Measurements from ENCODE around the gene RNF138. TPM values are rescaled to one million over a fixed set of nuclear protein-coding genes. Genes with fewer than 3 reads are reported as not detected.

The RNF138 gene
- total RNA-seq, 1 experiment from 2014 or later: 26.4 TPM

GRCh38 chr18:32049393-32050171 is 42.1 kb upstream of the RNF138 start:
- Mint-ChIP-seq H3K4me3 (ENCODE audit: unreplicated experiment) (no peak overlapping the region), H3K27ac (ENCODE audit: unreplicated experiment) (no peak overlapping the region), H3K27me3 (ENCODE audit: insufficient read depth, unreplicated experiment) (no peaks in the 10 kb centered on the region), H3K4me1 (ENCODE audit: low read depth, unreplicated experiment) (no peaks in the 10 kb centered on the region), H3K9me3 (ENCODE audit: unreplicated experiment) (no peaks in the 10 kb centered on the region), H3K36me3 (ENCODE audit: insufficient read depth, unreplicated experiment) (no peaks in the 10 kb centered on the region)
- intact Hi-C loops (cut with micrococcal nuclease; ENCODE audit: unreplicated experiment): no loop called here
- no peaks in the 10 kb centered on the region for H3K27me3 ChIP-seq (replicated peaks; ENCODE audit: control insufficient read depth, insufficient read depth, low read length)
- no peaks in the 10 kb centered on the region for H3K9me3 ChIP-seq
- H3K4me1 ChIP-seq: no peaks in the 10 kb centered on the region
- CTCF ChIA-PET: no interaction called here
- H3K4me3 ChIP-seq (ENCODE audit: low read depth, low read length): no peak overlapping the region
- TF ChIP-seq CTCF (IDR thresholded peaks at IDR 0.05; ENCODE audit: insufficient read depth in 1 of 2, low read depth in 1 of 2, low read length in 1 of 2, severe bottlenecking in 1 of 2, unreplicated experiment in 1 of 2): no peak
- POLR2A ChIA-PET: no interaction called here
- no TSS peak for BruUV-seq (replicated peaks)
- no peaks in the 10 kb centered on the region for H3K36me3 ChIP-seq (ENCODE audit: control insufficient read depth, insufficient read depth, low read length)
- DNase-seq: peak in 1 of 2 experiments; percentile 1

- H3K27ac Mint-ChIP-seq (ENCODE audit: unreplicated experiment): no peak overlapping the region
- H3K4me1 ChIP-seq: no peaks in the 10 kb centered on the region
- H3K9me3 ChIP-seq: no peaks in the 10 kb centered on the region
- no peaks in the 10 kb centered on the region for H3K9me3 Mint-ChIP-seq (ENCODE audit: unreplicated experiment)
- no peak for TF ChIP-seq CTCF (IDR thresholded peaks at IDR 0.05; ENCODE audit: insufficient read depth in 1 of 2, low read depth in 1 of 2, low read length in 1 of 2, severe bottlenecking in 1 of 2, unreplicated experiment in 1 of 2)
- DNase-seq: no peak
- ChIA-PET POLR2A (no interaction called here), CTCF (no interaction called here)
- no peaks in the 10 kb centered on the region for H3K27me3 ChIP-seq (replicated peaks; ENCODE audit: control insufficient read depth, insufficient read depth, low read length)
- H3K36me3 Mint-ChIP-seq (ENCODE audit: insufficient read depth, unreplicated experiment): no peaks in the 10 kb centered on the region
- no peaks in the 10 kb centered on the region for H3K4me1 Mint-ChIP-seq (ENCODE audit: low read depth, unreplicated experiment)
- no peak overlapping the region for H3K4me3 Mint-ChIP-seq (ENCODE audit: unreplicated experiment)
- no TSS peak for BruUV-seq (replicated peaks)
- H3K27me3 Mint-ChIP-seq (ENCODE audit: insufficient read depth, unreplicated experiment): no peaks in the 10 kb centered on the region
- H3K36me3 ChIP-seq (ENCODE audit: control insufficient read depth, insufficient read depth, low read length): no peaks in the 10 kb centered on the region
- H3K4me3 ChIP-seq (ENCODE audit: low read depth, low read length): no peak overlapping the region
- intact Hi-C loops (cut with micrococcal nuclease; ENCODE audit: unreplicated experiment): no loop called here
Measured at GRCh38 chr18:32056613-32057358, 34.9 kb upstream of the RNF138 start.

GRCh38 chr18:32057624-32058165 is 34.0 kb upstream of the RNF138 start:
- Histone ChIP-seq H3K4me3 (ENCODE audit: low read depth, low read length) (no peak overlapping the region), H3K27me3 (replicated peaks; ENCODE audit: control insufficient read depth, insufficient read depth, low read length) (no peaks in the 10 kb centered on the region), H3K36me3 (ENCODE audit: control insufficient read depth, insufficient read depth, low read length) (no peaks in the 10 kb centered on the region), H3K9me3 (no peaks in the 10 kb centered on the region), H3K4me1 (no peaks in the 10 kb centered on the region)
- Mint-ChIP-seq H3K9me3 (ENCODE audit: unreplicated experiment) (no peaks in the 10 kb centered on the region), H3K27ac (ENCODE audit: unreplicated experiment) (no peak overlapping the region), H3K27me3 (ENCODE audit: insufficient read depth, unreplicated experiment) (no peaks in the 10 kb centered on the region), H3K4me1 (ENCODE audit: low read depth, unreplicated experiment) (no peaks in the 10 kb centered on the region), H3K36me3 (ENCODE audit: insufficient read depth, unreplicated experiment) (no peaks in the 10 kb centered on the region), H3K4me3 (ENCODE audit: unreplicated experiment) (no peak overlapping the region)
- BruUV-seq (replicated peaks): no TSS peak
- ChIA-PET CTCF (no interaction called here), POLR2A (no interaction called here)
- no peak for TF ChIP-seq CTCF (IDR thresholded peaks at IDR 0.05; ENCODE audit: insufficient read depth in 1 of 2, low read depth in 1 of 2, low read length in 1 of 2, severe bottlenecking in 1 of 2, unreplicated experiment in 1 of 2)
- intact Hi-C loops (cut with micrococcal nuclease; ENCODE audit: unreplicated experiment): no loop called here
- no peak for DNase-seq

All from Caco-2 (cell line).